ENCODE data around the gene RHBDD3. TPM values are rescaled to one million over a fixed set of nuclear protein-coding genes. Genes with fewer than 3 reads are reported as not detected.

Gene RHBDD3
- total RNA-seq, 6 experiments from 2014 or later = 9.7 to 35.3 (median 14.7) TPM

DNA sequence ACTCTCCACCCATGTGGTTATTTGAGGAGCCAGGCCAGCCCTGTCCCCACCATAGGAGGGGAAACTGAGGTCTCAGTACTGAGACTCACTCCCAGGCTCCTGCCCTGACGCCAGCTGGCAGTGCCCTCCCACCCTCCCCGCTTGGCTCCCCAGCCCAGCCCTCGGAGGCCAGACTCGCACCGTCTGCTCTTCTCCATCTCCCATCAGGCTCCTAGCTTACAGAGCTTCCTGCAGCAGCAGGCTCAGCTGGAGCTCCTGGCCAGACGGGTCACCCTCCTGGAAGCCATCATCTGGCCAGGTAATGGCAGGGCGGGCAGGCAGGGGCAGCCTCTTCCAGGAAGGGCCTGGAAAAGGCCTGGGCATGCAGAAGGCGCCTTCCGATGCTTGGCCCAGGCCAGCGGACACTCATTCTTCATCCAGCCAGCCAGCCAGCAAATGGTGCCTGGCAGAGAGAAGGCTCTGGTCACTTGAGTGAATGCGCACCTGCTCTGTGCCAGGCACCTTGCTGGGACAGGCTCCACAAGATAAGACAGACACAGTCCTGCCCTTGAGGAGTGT lies 12.6 kb downstream of the RHBDD3 start:
- intact Hi-C loops (cut with DNase I) = no loop called here

DNA sequence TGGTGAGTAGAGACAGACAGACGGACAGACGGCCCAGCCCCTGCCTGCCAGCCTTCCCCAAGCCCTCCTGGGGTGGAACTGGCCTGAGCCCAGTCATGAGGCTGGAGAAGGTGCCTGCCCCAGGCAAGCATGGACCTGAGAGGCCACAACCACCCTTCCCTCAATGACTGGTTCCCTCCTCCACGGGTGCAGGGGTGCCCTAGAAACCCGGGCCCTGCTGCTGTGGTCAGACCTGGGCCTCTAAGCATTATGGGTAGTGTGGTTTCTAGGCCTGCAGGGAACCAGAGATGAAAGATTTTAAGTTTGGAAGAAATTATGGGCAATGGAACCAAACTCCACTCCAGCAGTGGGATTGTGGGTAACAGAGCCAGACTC lies 13.5 kb downstream of the RHBDD3 start:
- DNase-seq = no peak
- intact Hi-C loops (cut with DNase I) = no loop called here
- Histone ChIP-seq H3K27ac (no peak overlapping the region), H3K4me3 (no peak overlapping the region), H3K36me3 (no peaks in the 10 kb centered on the region), H3K9me3 (no peaks in the 10 kb centered on the region), H3K27me3 (no peaks in the 10 kb centered on the region), H3K4me1 (no peaks in the 10 kb centered on the region)
- WGBS (ENCODE audit: insufficient coverage, low coverage, low lambda C conversion rate, missing lambda C conversion rate) = 100% methylated on average over 2 of the region's 4 CpGs
- TF ChIP-seq POLR2A (IDR thresholded peaks at IDR 0.05) = no peak
- TF ChIP-seq, protein P1, sequence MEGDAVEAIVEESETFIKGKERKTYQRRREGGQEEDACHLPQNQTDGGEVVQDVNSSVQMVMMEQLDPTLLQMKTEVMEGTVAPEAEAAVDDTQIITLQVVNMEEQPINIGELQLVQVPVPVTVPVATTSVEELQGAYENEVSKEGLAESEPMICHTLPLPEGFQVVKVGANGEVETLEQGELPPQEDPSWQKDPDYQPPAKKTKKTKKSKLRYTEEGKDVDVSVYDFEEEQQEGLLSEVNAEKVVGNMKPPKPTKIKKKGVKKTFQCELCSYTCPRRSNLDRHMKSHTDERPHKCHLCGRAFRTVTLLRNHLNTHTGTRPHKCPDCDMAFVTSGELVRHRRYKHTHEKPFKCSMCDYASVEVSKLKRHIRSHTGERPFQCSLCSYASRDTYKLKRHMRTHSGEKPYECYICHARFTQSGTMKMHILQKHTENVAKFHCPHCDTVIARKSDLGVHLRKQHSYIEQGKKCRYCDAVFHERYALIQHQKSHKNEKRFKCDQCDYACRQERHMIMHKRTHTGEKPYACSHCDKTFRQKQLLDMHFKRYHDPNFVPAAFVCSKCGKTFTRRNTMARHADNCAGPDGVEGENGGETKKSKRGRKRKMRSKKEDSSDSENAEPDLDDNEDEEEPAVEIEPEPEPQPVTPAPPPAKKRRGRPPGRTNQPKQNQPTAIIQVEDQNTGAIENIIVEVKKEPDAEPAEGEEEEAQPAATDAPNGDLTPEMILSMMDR (IDR thresholded peaks at IDR 0.05) = no peak
- no peak for ATAC-seq

More for the DNA sequence above, 12.6 kb downstream of the RHBDD3 start:
- DNase-seq = no peak
- Histone ChIP-seq H3K27ac (no peak overlapping the region), H3K36me3 (no peaks in the 10 kb centered on the region), H3K9me3 (no peaks in the 10 kb centered on the region), H3K4me3 (no peak overlapping the region), H3K4me1 (no peaks in the 10 kb centered on the region), H3K27me3 (no peaks in the 10 kb centered on the region)
- no peak for TF ChIP-seq POLR2A (IDR thresholded peaks at IDR 0.05)
- WGBS (ENCODE audit: insufficient coverage, low coverage, low lambda C conversion rate, missing lambda C conversion rate) = 100% methylated on average over 1 of the region's 11 CpGs
- ATAC-seq = no peak

DNA sequence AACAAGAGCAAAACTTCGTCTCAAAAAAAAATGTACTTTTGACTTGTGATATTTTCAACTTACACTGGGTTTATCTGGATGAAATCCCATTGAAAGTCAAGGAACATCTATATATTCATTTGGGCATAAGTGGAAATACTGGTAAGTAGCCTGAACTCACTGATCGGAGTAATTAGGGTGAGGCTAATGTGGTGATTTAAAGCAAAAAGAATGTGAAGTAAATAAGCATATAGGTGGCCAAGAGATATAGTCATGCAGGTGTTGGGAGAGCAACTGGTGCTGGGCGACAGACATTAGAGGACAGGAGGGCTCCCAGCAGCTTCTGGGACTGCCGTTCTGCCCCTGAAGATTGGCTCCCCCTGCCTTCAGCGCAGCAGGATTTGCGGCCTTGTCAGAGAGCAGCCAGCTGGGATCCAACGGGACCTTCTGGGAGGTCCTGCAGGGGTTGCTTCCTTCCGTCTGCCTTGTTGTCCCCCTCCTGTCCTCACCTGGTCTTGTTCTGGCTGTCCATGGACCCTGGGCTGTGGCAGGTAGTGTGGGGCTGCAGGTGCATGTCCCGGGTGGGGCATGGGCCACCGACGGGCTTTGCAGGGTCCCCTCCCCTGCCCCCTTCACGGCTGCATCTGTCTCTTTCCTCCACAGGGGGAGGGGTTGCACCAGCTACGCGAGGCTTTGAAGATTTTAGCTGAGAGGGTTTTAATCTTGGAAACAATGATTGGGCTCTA lies 14.1 kb downstream of the RHBDD3 start:
- H3K9me3 ChIP-seq = no peaks in the 10 kb centered on the region
- H3K4me1 ChIP-seq = no peaks in the 10 kb centered on the region
- no peaks in the 10 kb centered on the region for H3K27me3 ChIP-seq
- no peak for ATAC-seq
- TF ChIP-seq, protein P1 (IDR thresholded peaks at IDR 0.05) = no peak
- no peak for TF ChIP-seq POLR2A (IDR thresholded peaks at IDR 0.05)
- intact Hi-C loops (cut with DNase I) = no loop called here
- DNase-seq = peak in 1 of 3 donors; percentile 34
- H3K36me3 ChIP-seq = no peaks in the 10 kb centered on the region
- no peak overlapping the region for H3K4me3 ChIP-seq
- H3K27ac ChIP-seq = no peak overlapping the region
- whole genome bisulfite sequencing (ENCODE audit: insufficient coverage, low coverage, low lambda C conversion rate, missing lambda C conversion rate) = 76% methylated on average over 6 of the region's 14 CpGs

DNA sequence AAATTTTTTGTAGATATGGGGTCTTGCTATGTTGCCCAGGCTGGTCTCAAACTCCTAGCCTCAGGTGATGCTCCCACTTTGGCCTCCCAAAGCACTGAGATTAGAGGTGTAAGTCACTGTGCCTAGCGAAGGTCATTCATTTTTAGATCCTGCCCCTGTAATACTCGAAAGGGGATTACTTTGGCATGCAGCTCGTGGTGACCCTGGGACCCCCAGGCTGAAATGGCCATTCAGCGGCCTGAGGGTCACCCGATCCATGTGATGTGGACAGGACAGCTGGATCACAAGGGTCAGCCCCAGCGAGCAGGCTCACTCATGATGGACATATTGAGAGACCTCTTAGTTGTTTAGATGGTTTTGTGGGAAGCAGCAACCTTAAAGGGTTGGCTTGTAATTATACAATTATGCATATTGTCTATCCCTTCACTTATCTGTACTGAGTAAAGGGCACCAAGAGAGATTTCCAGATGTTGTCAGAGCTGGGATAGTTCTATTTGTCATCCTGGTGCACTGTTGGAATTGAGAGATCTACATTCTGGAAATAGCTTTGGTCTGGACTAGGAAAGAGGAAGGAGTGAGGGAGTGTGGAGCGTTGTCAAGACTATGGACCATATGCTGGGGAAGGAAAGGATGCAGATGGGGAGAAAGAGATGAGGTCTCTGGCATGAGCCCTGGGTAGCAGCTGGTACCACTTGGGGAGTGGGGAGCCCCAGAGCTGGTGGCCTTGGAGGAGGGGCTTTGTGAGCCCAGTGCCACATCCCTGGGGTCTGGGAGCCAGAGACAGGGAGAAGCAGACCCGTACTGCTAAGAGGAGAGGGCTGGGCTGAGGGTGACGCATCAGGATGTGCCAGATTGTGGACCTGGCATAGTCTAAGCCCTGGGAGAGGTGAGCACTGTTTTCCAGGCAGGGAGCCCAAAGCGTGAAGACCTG lies 15.5 kb downstream of the RHBDD3 start:
- Histone ChIP-seq H3K9me3 (no peaks in the 10 kb centered on the region), H3K4me3 (no peak overlapping the region), H3K4me1 (no peaks in the 10 kb centered on the region), H3K36me3 (no peaks in the 10 kb centered on the region), H3K27ac (no peak overlapping the region), H3K27me3 (no peaks in the 10 kb centered on the region)
- ATAC-seq (peak in 1 of 4 donors; percentile 8), DNase-seq (no peak)
- 91% methylated on average over 8 of the region's 10 CpGs for WGBS (ENCODE audit: insufficient coverage, low coverage, low lambda C conversion rate, missing lambda C conversion rate)
- intact Hi-C loops (cut with DNase I) = no loop called here
- TF ChIP-seq POLR2A (IDR thresholded peaks at IDR 0.05) = no peak
- TF ChIP-seq, protein P1 (IDR thresholded peaks at IDR 0.05) = no peak
